Measurements from ENCODE around the gene PXYLP1.

GRCh38 chr3:141231101-141231951 is at the start of gene PXYLP1:
- peak in 1 of 4 experiments; percentile 61 for TF ChIP-seq CTCF (IDR thresholded peaks at IDR 0.05)
- TF ChIP-seq POLR2A (IDR thresholded peaks at IDR 0.05) = peak; percentile 33 to 52
- peak; percentile 39 to 88 (median 78) for TF ChIP-seq POLR2AphosphoS5 (IDR thresholded peaks at IDR 0.05)
- no peak for TF ChIP-seq EP300 (IDR thresholded peaks at IDR 0.05)

Measured in sigmoid colon (tissue), 4 donors.